Panc1 (cell line): Measurements from ENCODE around the gene TMEM187. TPM values are rescaled to one million over a fixed set of nuclear protein-coding genes. Genes with fewer than 3 reads are reported as not detected.

Source experiments
- ATAC-seq: fragments of 200-7000 bp; cut with Tn5 transposase; 2 replicates; pipeline ENCODE4 v1.9.1; 2020; ENCODE audit warnings: mild to moderate bottlenecking, moderate library complexity
- BruUV-seq: library from RNA; stranded (reverse); fragments of 400-500 nt; replicated peaks from 2 replicates; lab custom pipeline; 2021; lab: Mats Ljungman, UMichigan
- CTCF ChIA-PET: fragments of 300-600 bp; sonication (Branson Sonifier 250); formaldehyde crosslinking; loops from one replicate; lab custom pipeline; 2022; ENCODE audit warnings: antibody characterized with exemption; lab: Charles Lee
- POLR2A ChIA-PET: fragments of 300-600 bp; sonication (Branson Sonifier 250); formaldehyde crosslinking; loops from one replicate; lab custom pipeline; 2022; ENCODE audit warnings: antibody characterized with exemption; lab: Charles Lee
- DNase-seq: peaks from one replicate; pipeline ENCODE4 v3.0.0-alpha.2; 2010; ENCODE audit warnings: low read depth, low spot score
- H3K27ac ChIP-seq: 2 replicates; pipeline ENCODE4 v1.5.1; 2011; ENCODE audit warnings: mild to moderate bottlenecking, low read length, inconsistent platforms
- H3K27me3 ChIP-seq: fragments of 200-500 bp; sonication (Bioruptor generic); 2 replicates; pipeline ENCODE4 v1.6.0; 2014; ENCODE audit warnings: low read length, inconsistent platforms; ENCODE audit not compliant: control insufficient read depth, insufficient read depth
- H3K36me3 ChIP-seq: fragments of 200-500 bp; sonication (Bioruptor generic); 2 replicates; pipeline ENCODE4 v1.5.1; 2014; ENCODE audit warnings: inconsistent platforms, mild to moderate bottlenecking, low read length, moderate library complexity; ENCODE audit not compliant: control insufficient read depth, insufficient read depth
- H3K4me1 ChIP-seq: 2 replicates; pipeline ENCODE4 v1.5.1; 2011; ENCODE audit warnings: inconsistent platforms, mild to moderate bottlenecking, low read length, moderate library complexity; ENCODE audit not compliant: control insufficient read depth, insufficient read depth
- H3K4me3 ChIP-seq, 2 experiments: 2 replicates each; pipeline ENCODE4 v1.5.1; 2011 to 2012; ENCODE audit warnings: low read depth in 2 of 2, low read length in 2 of 2, mild to moderate bottlenecking in 2 of 2, inconsistent platforms in 1 of 2, moderate library complexity in 1 of 2
- H3K9me3 ChIP-seq: fragments of 200-500 bp; sonication (Bioruptor generic); 2 replicates; pipeline ENCODE4 v1.5.1; 2014; ENCODE audit warnings: low read depth, mild to moderate bottlenecking, inconsistent platforms, low read length, moderate library complexity; ENCODE audit not compliant: control insufficient read depth, insufficient read depth
- CTCF ChIP-seq: fragments of 450-650 bp; IDR thresholded peaks from 2 replicates; pipeline ENCODE4 v1.5.1; 2017; ENCODE audit warnings: mild to moderate bottlenecking
- POLR2AphosphoS5 ChIP-seq: IDR thresholded peaks from 2 replicates; pipeline ENCODE4 v1.6.1; 2012; ENCODE audit warnings: mild to moderate bottlenecking, low read depth, low read length, moderate library complexity
- REST ChIP-seq, 2 experiments: IDR thresholded peaks; 2 replicates each; pipeline ENCODE4 v1.6.1; 2011 to 2012; ENCODE audit warnings: low read depth in 2 of 2, control low read depth in 1 of 2, low read length in 1 of 2, mild to moderate bottlenecking in 1 of 2, moderate library complexity in 1 of 2; ENCODE audit not compliant: insufficient read depth in 1 of 2
- SIN3A ChIP-seq: IDR thresholded peaks from 2 replicates; pipeline ENCODE4 v1.6.1; 2012; ENCODE audit warnings: low read depth, mild to moderate bottlenecking, low read length, moderate library complexity, borderline replicate concordance; ENCODE audit not compliant: insufficient read depth
- TCF7L2 ChIP-seq: IDR thresholded peaks from 2 replicates; pipeline ENCODE4 v1.6.1; 2011; ENCODE audit warnings: mild to moderate bottlenecking, low read depth, low read length, inconsistent platforms
- in situ Hi-C: cut with HindIII; loops from 2 replicates; pipeline ENCODE4 v1.10.0; 2016; ENCODE audit warnings: low sequenced_read_pairs, low pct_unique_long_range_greater_than_20kb
- intact Hi-C: fragments of 100-400 bp; cut with micrococcal nuclease; formaldehyde crosslinking; loops from one replicate; pipeline ENCODE4 v1.10.0; 2022; ENCODE audit not compliant: unreplicated experiment
- total RNA-seq: library from RNA; stranded (reverse); gene quantifications from one replicate; pipeline ENCODE4 v1.2.1, GENCODE V29; 2021; ENCODE audit not compliant: unreplicated experiment

The TMEM187 gene
- total RNA-seq, 1 experiment from 2014 or later = 15.7 TPM

- Histone ChIP-seq H3K36me3 (no peaks in the 10 kb centered on the region), H3K4me1 (peaks cover 5% of the 10 kb centered on the region), H3K27ac (no peak overlapping the region), H3K27me3 (no peaks in the 10 kb centered on the region), H3K4me3 (no peak overlapping the region), H3K9me3 (no peaks in the 10 kb centered on the region)
- ChIA-PET CTCF (no interaction called here), POLR2A (no interaction called here)
- intact Hi-C loops (no loop called here), in situ Hi-C loops (no loop called here)
- no peak for DNase-seq
- ATAC-seq = no peak
- TF ChIP-seq REST (IDR thresholded peaks at IDR 0.05; ENCODE audit: insufficient read depth in 1 of 2, low read depth in 2 of 2, low read length in 1 of 2) (no peak), CTCF (no peak), TCF7L2 (no peak), POLR2AphosphoS5 (no peak), SIN3A (no peak)
- no TSS peak for BruUV-seq
Measured at GRCh38 chrX:153981771-153982533, 9.4 kb downstream of the TMEM187 start.

- no peak overlapping the region for H3K27ac ChIP-seq
- H3K27me3 ChIP-seq = no peaks in the 10 kb centered on the region
- POLR2A ChIA-PET = no interaction called here
- BruUV-seq = no TSS peak
- CTCF ChIA-PET = no interaction called here
- DNase-seq (no peak), ATAC-seq (no peak; the same call in 1 of the 2 replicates)
- in situ Hi-C loops = no loop called here
- H3K36me3 ChIP-seq = no peaks in the 10 kb centered on the region
- no peak overlapping the region for H3K4me3 ChIP-seq
- H3K4me1 ChIP-seq = peaks cover 5% of the 10 kb centered on the region
- intact Hi-C loops = no loop called here
- TF ChIP-seq TCF7L2 = no peak
- TF ChIP-seq SIN3A = no peak
- no peak for TF ChIP-seq POLR2AphosphoS5
- no peak for TF ChIP-seq CTCF
- no peak for TF ChIP-seq REST (IDR thresholded peaks at IDR 0.05; ENCODE audit: insufficient read depth in 1 of 2, low read depth in 2 of 2, low read length in 1 of 2)
- H3K9me3 ChIP-seq = no peaks in the 10 kb centered on the region
Measured at GRCh38 chrX:153983321-153983801, 10.8 kb downstream of the TMEM187 start.
